ENCODE data around the gene CEP192. TPM values are rescaled to one million over a fixed set of nuclear protein-coding genes. Genes with fewer than 3 reads are reported as not detected.

The CEP192 gene
- total RNA-seq, 4 donors from 2014 or later: 6.8 to 8.3 (median 7.3) TPM

DNA sequence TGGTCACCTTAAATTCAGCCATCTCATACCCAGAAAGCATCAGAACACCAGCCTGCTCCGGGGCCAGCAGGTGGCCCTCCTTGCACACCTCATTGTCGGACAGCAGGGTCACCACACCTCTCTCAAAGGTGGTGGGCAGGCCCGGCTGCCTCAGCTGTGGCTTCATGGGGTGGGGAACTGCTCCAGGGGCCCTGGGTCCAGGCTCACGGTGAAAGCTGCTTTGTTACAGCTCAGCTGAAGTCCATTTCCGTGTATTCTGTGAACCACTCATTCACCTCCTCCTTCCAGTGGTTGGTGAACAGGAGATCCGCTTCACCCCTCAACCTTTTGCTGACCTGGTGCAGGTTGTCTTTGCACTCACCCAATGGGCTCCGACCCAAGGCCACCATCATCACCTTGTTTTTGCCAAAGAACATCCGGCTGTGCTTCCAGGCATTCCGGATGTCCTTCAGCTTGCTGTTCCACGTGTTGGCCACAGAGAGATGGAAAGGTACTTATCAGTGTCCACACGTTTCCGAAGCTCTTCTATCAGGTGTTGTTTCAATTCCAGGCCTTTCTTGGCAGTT lies 148.8 kb downstream of the CEP192 start:
- H3K4me3 ChIP-seq: no peak overlapping the region
- ATAC-seq (no peak), DNase-seq (no peak)
- intact Hi-C loops (cut with DNase I; ENCODE audit: low total_unique reads): no loop called here
- H3K9me3 ChIP-seq: no peaks in the 10 kb centered on the region
- in situ Hi-C loops (cut with MboI; ENCODE audit: low sequenced_read_pairs in 4 of 4): no loop called here
- no peaks in the 10 kb centered on the region for H3K4me1 ChIP-seq
- H3K27me3 ChIP-seq: peaks cover 0 to 7% (median 0%) of the 10 kb centered on the region in 3 donors
- no peak overlapping the region for H3K27ac ChIP-seq
- TF ChIP-seq POLR2A (IDR thresholded peaks at IDR 0.05): no peak
- no peaks in the 10 kb centered on the region for H3K36me3 ChIP-seq

DNA sequence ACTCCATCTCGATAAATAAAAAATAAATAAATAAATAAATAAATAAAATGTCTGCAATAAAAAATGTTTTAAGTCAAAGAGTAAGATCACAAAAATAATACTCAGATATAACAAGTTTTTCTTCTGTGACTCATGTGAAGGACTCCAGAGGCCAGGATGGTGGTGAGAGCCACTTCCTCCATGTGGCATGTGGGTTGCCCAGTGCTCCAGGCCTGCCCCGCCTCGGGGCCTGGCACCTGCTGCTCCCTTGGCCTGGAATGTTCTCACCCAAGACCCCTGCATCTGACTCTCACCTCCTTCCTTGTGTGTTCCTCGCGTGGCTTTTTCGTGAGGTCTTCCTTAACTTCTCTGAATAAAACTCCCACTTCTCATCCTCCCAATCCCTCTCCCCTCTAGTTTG lies 150.0 kb downstream of the CEP192 start:
- Histone ChIP-seq H3K27me3 (no peaks in the 10 kb centered on the region), H3K4me1 (no peaks in the 10 kb centered on the region), H3K27ac (no peak overlapping the region), H3K9me3 (no peaks in the 10 kb centered on the region), H3K4me3 (no peak overlapping the region), H3K36me3 (no peaks in the 10 kb centered on the region)
- intact Hi-C loops (cut with DNase I; ENCODE audit: low total_unique reads) (no loop called here), in situ Hi-C loops (cut with MboI; ENCODE audit: low sequenced_read_pairs in 4 of 4) (no loop called here)
- ATAC-seq: no peak
- no peak for DNase-seq
- no peak for TF ChIP-seq POLR2A (IDR thresholded peaks at IDR 0.05)
- TF ChIP-seq, protein P1, sequence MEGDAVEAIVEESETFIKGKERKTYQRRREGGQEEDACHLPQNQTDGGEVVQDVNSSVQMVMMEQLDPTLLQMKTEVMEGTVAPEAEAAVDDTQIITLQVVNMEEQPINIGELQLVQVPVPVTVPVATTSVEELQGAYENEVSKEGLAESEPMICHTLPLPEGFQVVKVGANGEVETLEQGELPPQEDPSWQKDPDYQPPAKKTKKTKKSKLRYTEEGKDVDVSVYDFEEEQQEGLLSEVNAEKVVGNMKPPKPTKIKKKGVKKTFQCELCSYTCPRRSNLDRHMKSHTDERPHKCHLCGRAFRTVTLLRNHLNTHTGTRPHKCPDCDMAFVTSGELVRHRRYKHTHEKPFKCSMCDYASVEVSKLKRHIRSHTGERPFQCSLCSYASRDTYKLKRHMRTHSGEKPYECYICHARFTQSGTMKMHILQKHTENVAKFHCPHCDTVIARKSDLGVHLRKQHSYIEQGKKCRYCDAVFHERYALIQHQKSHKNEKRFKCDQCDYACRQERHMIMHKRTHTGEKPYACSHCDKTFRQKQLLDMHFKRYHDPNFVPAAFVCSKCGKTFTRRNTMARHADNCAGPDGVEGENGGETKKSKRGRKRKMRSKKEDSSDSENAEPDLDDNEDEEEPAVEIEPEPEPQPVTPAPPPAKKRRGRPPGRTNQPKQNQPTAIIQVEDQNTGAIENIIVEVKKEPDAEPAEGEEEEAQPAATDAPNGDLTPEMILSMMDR (IDR thresholded peaks at IDR 0.05 in 4 of 5, conservative IDR thresholded peaks at IDR 0.05 in 1 of 5): no peak

DNA sequence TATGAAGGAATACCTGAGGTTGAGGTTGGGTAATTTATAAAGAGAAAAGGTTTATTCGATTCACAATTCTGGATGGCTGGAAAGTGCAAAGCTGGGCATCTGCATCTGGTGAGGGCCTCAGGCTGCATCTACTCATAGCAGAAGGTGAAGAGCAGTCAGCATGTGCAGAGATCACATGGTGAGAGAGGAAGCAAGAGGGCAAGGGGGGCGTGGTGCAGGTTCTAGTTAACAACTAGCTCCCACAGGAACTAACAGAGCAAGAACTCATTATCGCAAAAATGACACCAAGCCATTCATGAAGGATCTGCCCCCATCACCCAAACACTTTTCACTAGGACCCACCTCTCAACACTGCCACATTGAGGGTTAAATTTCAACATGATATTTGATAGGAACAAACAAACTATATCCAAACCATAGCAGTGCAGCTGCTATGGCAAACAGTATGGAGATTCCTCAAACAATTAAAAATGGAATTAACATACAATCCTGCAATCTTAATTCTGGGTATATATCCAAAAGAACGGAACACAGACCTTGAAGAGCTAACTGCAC lies 154.6 kb downstream of the CEP192 start:
- H3K27me3 ChIP-seq: no peaks in the 10 kb centered on the region
- no peak overlapping the region for H3K4me3 ChIP-seq
- H3K36me3 ChIP-seq: no peaks in the 10 kb centered on the region
- no peak overlapping the region for H3K27ac ChIP-seq
- TF ChIP-seq, protein P1 (IDR thresholded peaks at IDR 0.05 in 4 of 5, conservative IDR thresholded peaks at IDR 0.05 in 1 of 5): no peak
- no peak for TF ChIP-seq POLR2A (IDR thresholded peaks at IDR 0.05)
- H3K9me3 ChIP-seq: no peaks in the 10 kb centered on the region
- no peaks in the 10 kb centered on the region for H3K4me1 ChIP-seq
- in situ Hi-C loops (cut with MboI; ENCODE audit: low sequenced_read_pairs in 4 of 4): no loop called here
- ATAC-seq (no peak), DNase-seq (no peak)
- intact Hi-C loops (cut with DNase I; ENCODE audit: low total_unique reads): no loop called here

DNA sequence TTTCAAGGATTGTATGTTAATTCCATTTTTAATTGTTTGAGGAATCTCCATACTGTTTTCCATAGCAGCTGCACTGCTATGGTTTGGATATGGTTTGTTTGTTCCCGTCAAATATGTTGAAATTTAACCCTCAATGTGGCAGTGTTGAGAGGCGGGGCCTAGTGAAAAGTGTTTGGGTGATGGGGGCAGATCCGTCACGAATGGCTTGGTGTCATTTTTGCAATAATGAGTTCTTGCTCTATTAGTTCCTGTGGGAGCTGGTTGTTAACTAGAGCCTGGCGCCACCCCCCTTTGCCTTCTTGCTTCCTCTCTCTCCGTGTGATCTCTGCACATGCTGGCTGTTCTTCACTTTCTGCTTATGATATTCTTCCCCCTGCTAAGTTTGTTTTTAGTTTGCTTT lies 156.0 kb downstream of the CEP192 start:
- DNase-seq (no peak), ATAC-seq (no peak)
- intact Hi-C loops (cut with DNase I; ENCODE audit: low total_unique reads): no loop called here
- H3K4me1 ChIP-seq: no peaks in the 10 kb centered on the region
- in situ Hi-C loops (cut with MboI; ENCODE audit: low sequenced_read_pairs in 4 of 4): no loop called here
- H3K27ac ChIP-seq: no peak overlapping the region
- no peak for TF ChIP-seq POLR2A (IDR thresholded peaks at IDR 0.05)
- TF ChIP-seq, protein P1 (IDR thresholded peaks at IDR 0.05 in 4 of 5, conservative IDR thresholded peaks at IDR 0.05 in 1 of 5): no peak
- no peak overlapping the region for H3K4me3 ChIP-seq
- no peaks in the 10 kb centered on the region for H3K27me3 ChIP-seq
- H3K9me3 ChIP-seq: no peaks in the 10 kb centered on the region
- H3K36me3 ChIP-seq: no peaks in the 10 kb centered on the region

DNA sequence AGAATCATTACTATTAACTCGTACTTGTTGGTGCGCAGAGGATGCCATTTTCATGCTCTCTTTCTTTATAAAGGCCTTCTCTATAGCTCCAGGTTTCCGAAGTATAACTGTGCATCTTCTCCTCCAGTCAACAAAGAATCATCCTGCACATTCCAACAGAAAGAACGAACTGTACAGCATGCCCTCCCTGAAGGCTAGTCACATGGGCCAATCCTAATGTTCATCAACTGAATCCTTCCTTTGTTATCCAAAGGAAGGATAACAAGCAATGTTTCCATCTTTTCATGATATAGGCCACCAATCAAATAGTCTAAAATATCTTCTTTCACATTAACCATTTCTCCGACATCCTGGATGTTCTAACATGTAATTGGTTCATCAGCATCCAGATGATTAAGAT lies 160.5 kb downstream of the CEP192 start:
- in situ Hi-C loops (cut with MboI; ENCODE audit: low sequenced_read_pairs in 4 of 4): loop anchor here (25.0 kb wide), 1 partner anchor 414 kb away; no protein-coding TSS in a partner anchor
- intact Hi-C loops (cut with DNase I; ENCODE audit: low total_unique reads): no loop called here

More for the DNA sequence above, 160.5 kb downstream of the CEP192 start:
- no peak for TF ChIP-seq POLR2A (IDR thresholded peaks at IDR 0.05)
- TF ChIP-seq, protein P1 (IDR thresholded peaks at IDR 0.05 in 4 of 5, conservative IDR thresholded peaks at IDR 0.05 in 1 of 5): no peak
- H3K27me3 ChIP-seq: no peaks in the 10 kb centered on the region
- no peaks in the 10 kb centered on the region for H3K36me3 ChIP-seq
- no peak for DNase-seq
- H3K4me3 ChIP-seq: no peak overlapping the region
- no peak overlapping the region for H3K27ac ChIP-seq
- no peaks in the 10 kb centered on the region for H3K4me1 ChIP-seq
- no peak for ATAC-seq
- H3K9me3 ChIP-seq: no peaks in the 10 kb centered on the region

Measured in gastrocnemius medialis (tissue), 4 donors.